T-helper 2 cell treated with Interferon-gamma antibody and Interleukin-4, amounts not matched to agents 5 μg/mL and 100 μg/mL, for 36 hours (primary cell): ENCODE measurements around the gene STH.

Experiments
- DNase-seq: peaks from one replicate; pipeline ENCODE4 v3.0.0; 2021; ENCODE audit warnings: low spot score
- H3K27ac Mint-ChIP-seq: one replicate; pipeline ENCODE4 v1.8.0; 2021; ENCODE audit warnings: mild to moderate bottlenecking, mixed read lengths
- H3K27me3 Mint-ChIP-seq: one replicate; pipeline ENCODE4 v1.8.0; 2021; ENCODE audit warnings: low read depth, mixed read lengths
- H3K36me3 Mint-ChIP-seq: one replicate; pipeline ENCODE4 v1.8.0; 2021; ENCODE audit warnings: low read depth, mixed read lengths
- H3K4me1 Mint-ChIP-seq: one replicate; pipeline ENCODE4 v1.8.0; 2021; ENCODE audit warnings: low read depth, mixed read lengths
- H3K4me3 Mint-ChIP-seq: one replicate; pipeline ENCODE4 v1.8.0; 2022; ENCODE audit warnings: mild to moderate bottlenecking, moderate library complexity, mixed read lengths
- H3K9me3 Mint-ChIP-seq: one replicate; pipeline ENCODE4 v1.8.0; 2021; ENCODE audit warnings: mixed read lengths

STH gene

GRCh38 chr17:45961206-45961605, 37.8 kb upstream of the STH start:
- no peak for DNase-seq
- Mint-ChIP-seq H3K9me3 (no peaks in the 10 kb centered on the region), H3K27me3 (peaks cover 11% of the 10 kb centered on the region), H3K36me3 (no peaks in the 10 kb centered on the region), H3K27ac (no peak overlapping the region), H3K4me1 (no peaks in the 10 kb centered on the region), H3K4me3 (no peak overlapping the region)

GRCh38 chr17:45962221-45962972, 36.7 kb upstream of the STH start:
- no peaks in the 10 kb centered on the region for H3K9me3 Mint-ChIP-seq
- no peak for DNase-seq
- no peaks in the 10 kb centered on the region for H3K4me1 Mint-ChIP-seq
- peaks cover 15% of the 10 kb centered on the region for H3K27me3 Mint-ChIP-seq
- no peak overlapping the region for H3K4me3 Mint-ChIP-seq
- no peak overlapping the region for H3K27ac Mint-ChIP-seq
- H3K36me3 Mint-ChIP-seq: no peaks in the 10 kb centered on the region

GRCh38 chr17:45963283-45963682, 35.8 kb upstream of the STH start:
- no peaks in the 10 kb centered on the region for H3K36me3 Mint-ChIP-seq
- H3K27me3 Mint-ChIP-seq: peaks cover 15% of the 10 kb centered on the region
- no peak for DNase-seq
- H3K4me3 Mint-ChIP-seq: no peak overlapping the region
- H3K9me3 Mint-ChIP-seq: no peaks in the 10 kb centered on the region
- H3K27ac Mint-ChIP-seq: no peak overlapping the region
- no peaks in the 10 kb centered on the region for H3K4me1 Mint-ChIP-seq

- no peaks in the 10 kb centered on the region for H3K36me3 Mint-ChIP-seq
- H3K9me3 Mint-ChIP-seq: no peaks in the 10 kb centered on the region
- H3K4me1 Mint-ChIP-seq: no peaks in the 10 kb centered on the region
- H3K4me3 Mint-ChIP-seq: no peak overlapping the region
- no peak overlapping the region for H3K27ac Mint-ChIP-seq
- peaks cover 15% of the 10 kb centered on the region for H3K27me3 Mint-ChIP-seq
- DNase-seq: no peak
Measured at GRCh38 chr17:45963889-45964288, 35.2 kb upstream of the STH start.

GRCh38 chr17:45964634-45965033, 34.4 kb upstream of the STH start:
- Mint-ChIP-seq H3K27ac (no peak overlapping the region), H3K4me3 (no peak overlapping the region)

GRCh38 chr17:45965812-45966211, 33.2 kb upstream of the STH start:
- H3K4me3 Mint-ChIP-seq: no peak overlapping the region
- peaks cover 18% of the 10 kb centered on the region for H3K27me3 Mint-ChIP-seq
- no peak overlapping the region for H3K27ac Mint-ChIP-seq
- H3K4me1 Mint-ChIP-seq: no peaks in the 10 kb centered on the region
- no peak for DNase-seq
- H3K36me3 Mint-ChIP-seq: no peaks in the 10 kb centered on the region
- no peaks in the 10 kb centered on the region for H3K9me3 Mint-ChIP-seq

More at GRCh38 chr17:45964634-45965033, 34.4 kb upstream of the STH start:
- peaks cover 16% of the 10 kb centered on the region for H3K27me3 Mint-ChIP-seq
- no peaks in the 10 kb centered on the region for H3K4me1 Mint-ChIP-seq
- DNase-seq: no peak
- H3K9me3 Mint-ChIP-seq: no peaks in the 10 kb centered on the region
- H3K36me3 Mint-ChIP-seq: no peaks in the 10 kb centered on the region

GRCh38 chr17:45966606-45967280, 32.3 kb upstream of the STH start:
- no peaks in the 10 kb centered on the region for H3K4me1 Mint-ChIP-seq
- DNase-seq: no peak
- no peaks in the 10 kb centered on the region for H3K9me3 Mint-ChIP-seq
- H3K27me3 Mint-ChIP-seq: peaks cover 18% of the 10 kb centered on the region
- no peak overlapping the region for H3K27ac Mint-ChIP-seq
- H3K4me3 Mint-ChIP-seq: no peak overlapping the region
- no peaks in the 10 kb centered on the region for H3K36me3 Mint-ChIP-seq

GRCh38 chr17:45967378-45967777, 31.7 kb upstream of the STH start:
- Mint-ChIP-seq H3K27ac (no peak overlapping the region), H3K4me3 (no peak overlapping the region), H3K36me3 (no peaks in the 10 kb centered on the region), H3K4me1 (no peaks in the 10 kb centered on the region), H3K27me3 (peaks cover 18% of the 10 kb centered on the region), H3K9me3 (no peaks in the 10 kb centered on the region)
- DNase-seq: no peak

- H3K36me3 Mint-ChIP-seq: no peaks in the 10 kb centered on the region
- H3K4me3 Mint-ChIP-seq: no peak overlapping the region
- no peaks in the 10 kb centered on the region for H3K4me1 Mint-ChIP-seq
- no peak overlapping the region for H3K27ac Mint-ChIP-seq
- no peak for DNase-seq
- no peaks in the 10 kb centered on the region for H3K9me3 Mint-ChIP-seq
- peaks cover 18% of the 10 kb centered on the region for H3K27me3 Mint-ChIP-seq
Measured at GRCh38 chr17:45968732-45969131, 30.3 kb upstream of the STH start.

GRCh38 chr17:45969726-45970125, 29.3 kb upstream of the STH start:
- Mint-ChIP-seq H3K4me1 (no peaks in the 10 kb centered on the region), H3K27me3 (peaks cover 18% of the 10 kb centered on the region), H3K4me3 (no peak overlapping the region), H3K27ac (no peak overlapping the region), H3K9me3 (no peaks in the 10 kb centered on the region), H3K36me3 (no peaks in the 10 kb centered on the region)
- no peak for DNase-seq

- peaks cover 17% of the 10 kb centered on the region for H3K27me3 Mint-ChIP-seq
- DNase-seq: no peak
- no peaks in the 10 kb centered on the region for H3K36me3 Mint-ChIP-seq
- no peaks in the 10 kb centered on the region for H3K9me3 Mint-ChIP-seq
- H3K27ac Mint-ChIP-seq: no peak overlapping the region
- H3K4me3 Mint-ChIP-seq: no peak overlapping the region
- no peaks in the 10 kb centered on the region for H3K4me1 Mint-ChIP-seq
Measured at GRCh38 chr17:45970659-45971058, 28.4 kb upstream of the STH start.

- H3K4me1 Mint-ChIP-seq: no peaks in the 10 kb centered on the region
- H3K4me3 Mint-ChIP-seq: no peak overlapping the region
- no peak for DNase-seq
- H3K9me3 Mint-ChIP-seq: no peaks in the 10 kb centered on the region
- H3K27ac Mint-ChIP-seq: no peak overlapping the region
- no peaks in the 10 kb centered on the region for H3K36me3 Mint-ChIP-seq
- H3K27me3 Mint-ChIP-seq: peaks cover 11% of the 10 kb centered on the region
Measured at GRCh38 chr17:45971698-45972141, 27.3 kb upstream of the STH start.

GRCh38 chr17:45972531-45972930, 26.5 kb upstream of the STH start:
- no peaks in the 10 kb centered on the region for H3K9me3 Mint-ChIP-seq
- H3K27me3 Mint-ChIP-seq: peaks cover 6% of the 10 kb centered on the region
- H3K4me1 Mint-ChIP-seq: no peaks in the 10 kb centered on the region
- DNase-seq: no peak
- no peak overlapping the region for H3K4me3 Mint-ChIP-seq
- no peak overlapping the region for H3K27ac Mint-ChIP-seq
- H3K36me3 Mint-ChIP-seq: no peaks in the 10 kb centered on the region

GRCh38 chr17:45973099-45973780, 25.8 kb upstream of the STH start:
- H3K36me3 Mint-ChIP-seq: no peaks in the 10 kb centered on the region
- H3K27me3 Mint-ChIP-seq: peaks cover 4% of the 10 kb centered on the region
- no peak overlapping the region for H3K4me3 Mint-ChIP-seq
- no peaks in the 10 kb centered on the region for H3K4me1 Mint-ChIP-seq
- no peak overlapping the region for H3K27ac Mint-ChIP-seq
- DNase-seq: no peak
- H3K9me3 Mint-ChIP-seq: no peaks in the 10 kb centered on the region
